Measurements from ENCODE around the gene TECPR2.

DNA sequence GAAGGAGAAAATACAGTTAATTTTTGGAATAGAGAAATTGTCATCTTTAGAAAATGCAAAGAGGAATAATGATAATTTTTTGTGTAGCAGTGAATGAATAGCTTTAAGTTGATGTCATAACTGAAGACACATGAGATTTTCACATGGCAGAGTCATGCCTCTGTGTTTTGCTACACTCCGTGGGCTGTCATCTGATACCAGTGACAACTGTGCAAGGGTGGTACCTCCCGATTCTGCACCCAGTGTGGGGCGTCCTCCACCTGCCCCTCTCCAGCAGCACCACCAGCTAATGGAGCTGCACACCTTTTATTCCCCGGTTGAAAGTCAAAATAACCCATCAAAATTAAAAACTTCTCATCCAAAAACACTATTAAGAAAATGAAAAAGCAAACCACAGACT lies 99.7 kb downstream of the TECPR2 start:
- TF ChIP-seq, protein P1, sequence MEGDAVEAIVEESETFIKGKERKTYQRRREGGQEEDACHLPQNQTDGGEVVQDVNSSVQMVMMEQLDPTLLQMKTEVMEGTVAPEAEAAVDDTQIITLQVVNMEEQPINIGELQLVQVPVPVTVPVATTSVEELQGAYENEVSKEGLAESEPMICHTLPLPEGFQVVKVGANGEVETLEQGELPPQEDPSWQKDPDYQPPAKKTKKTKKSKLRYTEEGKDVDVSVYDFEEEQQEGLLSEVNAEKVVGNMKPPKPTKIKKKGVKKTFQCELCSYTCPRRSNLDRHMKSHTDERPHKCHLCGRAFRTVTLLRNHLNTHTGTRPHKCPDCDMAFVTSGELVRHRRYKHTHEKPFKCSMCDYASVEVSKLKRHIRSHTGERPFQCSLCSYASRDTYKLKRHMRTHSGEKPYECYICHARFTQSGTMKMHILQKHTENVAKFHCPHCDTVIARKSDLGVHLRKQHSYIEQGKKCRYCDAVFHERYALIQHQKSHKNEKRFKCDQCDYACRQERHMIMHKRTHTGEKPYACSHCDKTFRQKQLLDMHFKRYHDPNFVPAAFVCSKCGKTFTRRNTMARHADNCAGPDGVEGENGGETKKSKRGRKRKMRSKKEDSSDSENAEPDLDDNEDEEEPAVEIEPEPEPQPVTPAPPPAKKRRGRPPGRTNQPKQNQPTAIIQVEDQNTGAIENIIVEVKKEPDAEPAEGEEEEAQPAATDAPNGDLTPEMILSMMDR (IDR thresholded peaks at IDR 0.05; ENCODE audit: insufficient read depth, low read depth, low read length): no peak
- TF ChIP-seq EZH2 (IDR thresholded peaks at IDR 0.05; ENCODE audit: insufficient read depth, low read length): no peak

All from astrocyte (in vitro differentiated cells and primary cell).